GM19035 (cell line): ENCODE measurements around the gene KRTAP10-12.
"Not testable (repeated sequence)": the region's sequence is repeated elsewhere in the genome, so short reads cannot be mapped to it uniquely, and the experiment has no call there.

Experiments
- ATAC-seq: cut with Tn5 transposase; IDR thresholded peaks from one replicate; pipeline ENCODE4 v1.9.1; 2021; ENCODE audit not compliant: unreplicated experiment

Gene KRTAP10-12

DNA sequence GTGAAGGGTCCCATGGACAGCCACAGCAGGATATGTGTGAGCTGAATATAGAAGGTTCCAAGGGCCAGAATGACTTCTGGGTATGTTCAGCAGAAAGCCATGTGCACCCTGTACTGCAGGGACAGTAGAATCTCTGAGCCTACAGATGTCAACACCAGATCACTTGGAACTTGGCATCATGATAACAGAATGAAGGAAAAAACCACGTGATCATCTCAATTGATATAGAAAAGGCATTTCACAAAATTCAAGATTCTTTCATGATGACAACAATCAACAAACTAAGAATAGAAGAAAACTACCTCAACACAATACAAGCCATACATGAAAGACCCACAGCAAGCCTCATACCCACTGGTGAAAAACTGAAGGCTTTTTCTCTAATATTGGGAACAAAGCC is 29.4 kb upstream of the KRTAP10-12 start:
- ATAC-seq = no peak

DNA sequence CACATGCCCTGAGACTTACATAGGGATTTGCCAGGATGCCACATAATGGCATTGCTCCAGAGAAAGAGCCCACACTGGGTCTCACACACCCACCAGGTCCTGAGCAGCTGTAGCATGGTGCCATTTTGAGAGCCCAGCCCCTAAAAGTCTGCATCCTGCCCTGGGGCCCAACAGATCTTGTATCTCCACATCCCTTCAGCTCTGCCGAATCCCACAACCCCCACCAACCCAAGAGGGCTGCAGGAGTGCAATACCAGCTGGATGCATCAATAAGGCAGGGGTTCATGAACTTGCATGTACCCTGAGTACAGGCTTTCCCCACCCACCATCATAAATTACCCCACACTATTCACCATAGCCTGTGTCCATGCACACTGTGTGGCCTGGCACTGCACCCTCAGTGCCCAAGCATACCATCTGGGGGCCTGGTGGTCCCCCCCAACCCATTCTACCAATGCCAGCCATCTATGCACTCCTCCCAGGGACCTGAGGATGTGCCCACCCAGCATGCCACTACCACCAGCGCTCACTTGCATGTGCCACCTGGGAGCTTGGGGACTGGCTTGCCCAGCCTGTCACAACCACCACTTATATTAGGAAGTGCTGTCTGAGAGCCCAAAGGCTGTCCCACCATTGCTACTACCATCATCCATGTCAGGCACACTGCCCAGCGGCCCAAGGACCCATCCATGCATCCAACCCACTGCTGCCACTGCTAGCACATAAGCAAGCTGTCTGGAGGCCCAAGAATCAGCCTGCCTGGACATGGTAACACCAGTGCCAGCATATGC is 26.1 kb upstream of the KRTAP10-12 start:
- no peak for ATAC-seq

DNA sequence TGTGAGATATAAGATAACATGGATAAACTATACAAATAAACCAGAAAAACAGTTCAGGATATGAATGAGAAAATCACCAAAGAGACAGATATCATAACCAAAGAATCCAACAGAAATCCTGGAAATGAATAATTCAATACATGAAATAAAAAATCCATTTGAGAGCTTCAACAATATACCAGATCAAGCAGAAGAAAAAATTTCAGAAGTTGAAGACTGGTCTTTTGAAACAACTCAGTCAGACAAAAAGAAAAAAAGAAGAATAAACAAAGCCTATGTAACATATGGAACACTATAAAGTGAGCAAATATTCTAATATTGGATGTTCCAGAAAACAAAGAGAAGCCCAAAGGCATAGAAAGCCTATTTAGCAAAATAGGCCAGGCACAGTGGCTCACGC is 25.1 kb upstream of the KRTAP10-12 start:
- no peak for ATAC-seq

DNA sequence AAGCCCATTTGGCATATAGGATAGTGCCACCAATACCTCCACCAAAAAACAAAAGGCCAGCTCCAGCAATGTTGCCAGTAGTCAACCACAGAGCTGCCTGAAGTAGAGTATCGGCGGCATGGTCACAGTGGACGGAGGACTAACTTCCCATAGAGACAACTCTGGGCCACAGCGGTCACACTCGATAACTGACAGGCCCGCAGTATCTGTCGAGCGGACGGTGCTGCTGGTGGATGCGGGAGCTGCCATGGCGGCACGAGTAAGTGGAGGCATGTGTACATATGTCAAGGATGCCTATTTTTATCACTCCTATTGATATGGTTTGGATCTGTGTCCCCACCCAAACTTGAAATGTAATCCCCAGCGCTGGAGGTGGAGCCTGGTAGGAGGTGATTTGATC is 19.1 kb upstream of the KRTAP10-12 start:
- ATAC-seq = no peak

DNA sequence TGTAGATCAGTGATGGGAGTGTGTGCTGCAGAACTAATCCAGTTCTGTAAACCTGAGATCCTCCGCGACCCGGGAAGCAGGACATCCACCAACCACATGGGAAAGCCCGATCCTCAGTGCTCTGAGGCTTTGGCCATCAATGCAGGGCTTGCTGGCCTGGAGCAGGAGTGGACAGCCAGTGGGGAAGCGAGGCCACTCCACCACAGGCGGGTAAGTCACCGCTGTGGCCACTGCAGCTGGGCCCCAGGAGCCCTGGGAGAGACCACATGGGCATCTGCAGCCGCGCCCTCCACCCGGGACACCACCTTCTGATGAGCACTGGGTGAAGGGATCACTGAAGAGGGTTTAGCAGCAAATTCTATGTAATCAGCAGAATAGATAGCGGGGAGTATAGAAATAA is 15.8 kb upstream of the KRTAP10-12 start:
- no peak for ATAC-seq

DNA sequence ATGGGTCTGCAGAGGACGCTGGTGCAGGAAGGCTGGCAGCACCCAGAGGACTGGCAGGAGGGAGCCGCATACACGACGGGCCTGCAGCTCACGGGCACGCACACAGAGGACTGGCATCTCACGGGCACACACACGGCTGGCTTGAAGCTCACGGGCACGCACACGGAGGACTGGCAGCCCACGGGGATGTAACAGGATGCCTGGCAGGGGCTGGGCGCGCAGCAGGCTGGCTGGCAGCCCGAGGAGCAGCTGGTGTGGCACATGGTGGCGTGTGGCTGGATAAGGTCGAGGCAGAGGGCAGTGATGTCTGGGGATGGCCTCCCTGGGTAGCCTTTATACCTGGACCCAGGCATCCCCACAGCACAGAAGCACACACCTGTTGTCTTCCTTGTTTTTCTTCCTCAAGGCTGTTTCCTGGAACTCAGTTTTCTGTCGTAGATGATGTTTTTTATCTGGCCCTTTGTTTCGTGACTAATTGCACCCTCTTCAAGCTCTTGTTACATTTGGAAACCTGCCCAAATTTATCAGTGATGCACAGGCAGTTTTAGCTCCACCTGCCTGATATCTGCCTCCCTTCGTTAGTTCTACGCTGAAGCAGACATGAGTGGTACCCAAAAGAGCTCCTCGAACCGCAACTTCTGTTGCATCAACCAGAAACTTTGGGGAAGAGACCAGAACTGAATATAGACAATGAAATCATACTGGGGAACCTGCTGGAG is 15.0 kb upstream of the KRTAP10-12 start, which contains the start of gene KRTAP12-1:
KRTAP12-1 (minus strand) TSS at position 303 of the 719 bp plus-strand sequence; CDS start at position 263, 40 bp downstream.
- no peak for ATAC-seq

DNA sequence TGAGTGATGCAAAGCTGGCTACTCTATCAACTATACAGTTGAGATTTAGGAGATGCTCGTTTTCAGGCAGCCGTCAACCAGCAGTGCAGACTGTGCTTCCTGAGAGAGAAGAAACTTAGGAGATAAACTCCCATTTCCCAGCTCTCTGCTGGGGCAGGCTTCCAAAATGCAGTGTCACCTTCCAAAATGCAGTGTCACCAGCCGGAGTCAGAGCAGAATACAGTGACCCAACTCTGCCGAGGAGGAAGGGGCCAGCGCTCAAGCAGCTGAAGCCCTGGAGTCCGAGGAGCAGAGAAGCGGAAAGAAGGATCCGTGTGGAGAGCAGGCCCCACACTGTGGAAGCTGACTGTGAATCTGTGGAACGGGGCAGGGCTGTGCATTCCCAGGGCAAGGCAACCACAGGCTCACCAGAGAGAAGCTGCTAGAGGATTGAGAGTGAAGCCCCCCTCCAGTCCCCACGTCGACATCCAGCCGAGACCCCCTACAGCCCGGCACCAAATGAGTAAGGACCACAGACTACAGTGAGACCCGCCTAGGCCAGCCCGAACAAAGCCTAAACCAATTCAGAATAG is 14.3 kb upstream of the KRTAP10-12 start:
- ATAC-seq = no peak

DNA sequence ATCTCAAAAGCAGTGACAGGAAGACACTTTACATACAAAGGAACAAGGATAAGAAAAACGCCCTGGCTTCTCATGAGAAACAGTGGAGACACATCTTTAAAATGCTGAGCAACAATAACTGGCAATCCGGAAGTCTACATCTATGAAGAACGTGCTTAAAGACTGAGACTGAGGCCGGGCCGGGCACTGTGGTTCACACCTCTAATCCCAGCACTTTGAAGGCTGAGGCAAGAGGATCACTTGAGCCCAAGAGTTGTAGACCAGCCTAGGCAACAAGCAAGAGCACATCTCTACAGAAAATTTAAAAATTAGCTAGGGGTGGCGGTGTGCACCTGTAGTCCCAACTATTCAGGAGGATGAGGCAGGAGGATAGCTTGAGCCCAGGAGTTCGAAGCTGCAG is 12.9 kb upstream of the KRTAP10-12 start:
- ATAC-seq = no peak

DNA sequence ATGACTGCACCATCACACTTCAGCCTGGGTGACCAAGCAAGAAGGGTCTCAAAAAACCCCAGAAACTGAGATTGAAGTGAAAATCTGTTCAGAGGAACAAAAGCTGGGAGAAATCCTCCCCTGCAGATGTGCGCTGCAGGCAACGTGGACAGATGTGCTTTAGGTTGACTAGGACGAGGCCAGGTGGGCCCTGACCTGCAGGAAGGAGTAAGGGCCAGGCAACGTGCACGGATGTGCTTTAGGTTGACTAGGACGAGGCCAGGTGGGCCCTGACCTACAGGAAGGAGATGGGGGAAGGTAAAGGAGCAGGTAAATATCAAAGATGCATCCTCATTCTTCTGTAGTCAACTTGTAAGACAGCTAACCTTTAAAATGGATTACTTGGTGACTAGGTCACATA is 12.5 kb upstream of the KRTAP10-12 start:
- no peak for ATAC-seq

DNA sequence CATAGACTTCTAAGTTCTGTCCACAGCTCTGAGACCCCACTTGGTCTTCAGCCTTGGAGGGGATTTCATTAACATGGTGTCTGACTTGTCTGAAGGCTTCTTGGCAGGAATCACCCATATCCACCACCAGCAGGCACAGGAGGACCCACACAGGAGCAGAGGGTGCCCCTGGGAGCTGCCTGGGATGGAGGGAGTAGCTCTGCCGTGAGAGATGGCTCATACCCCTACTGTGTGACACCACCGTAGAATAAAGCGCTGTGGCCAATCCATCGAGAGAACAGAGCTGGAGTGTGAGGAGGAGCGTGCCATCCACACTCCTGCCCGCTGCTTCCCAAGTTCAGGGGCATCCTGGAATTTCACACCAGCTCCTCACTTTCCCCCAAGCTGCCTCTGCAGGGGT is 11.9 kb upstream of the KRTAP10-12 start:
- ATAC-seq = not testable (repeated sequence)

DNA sequence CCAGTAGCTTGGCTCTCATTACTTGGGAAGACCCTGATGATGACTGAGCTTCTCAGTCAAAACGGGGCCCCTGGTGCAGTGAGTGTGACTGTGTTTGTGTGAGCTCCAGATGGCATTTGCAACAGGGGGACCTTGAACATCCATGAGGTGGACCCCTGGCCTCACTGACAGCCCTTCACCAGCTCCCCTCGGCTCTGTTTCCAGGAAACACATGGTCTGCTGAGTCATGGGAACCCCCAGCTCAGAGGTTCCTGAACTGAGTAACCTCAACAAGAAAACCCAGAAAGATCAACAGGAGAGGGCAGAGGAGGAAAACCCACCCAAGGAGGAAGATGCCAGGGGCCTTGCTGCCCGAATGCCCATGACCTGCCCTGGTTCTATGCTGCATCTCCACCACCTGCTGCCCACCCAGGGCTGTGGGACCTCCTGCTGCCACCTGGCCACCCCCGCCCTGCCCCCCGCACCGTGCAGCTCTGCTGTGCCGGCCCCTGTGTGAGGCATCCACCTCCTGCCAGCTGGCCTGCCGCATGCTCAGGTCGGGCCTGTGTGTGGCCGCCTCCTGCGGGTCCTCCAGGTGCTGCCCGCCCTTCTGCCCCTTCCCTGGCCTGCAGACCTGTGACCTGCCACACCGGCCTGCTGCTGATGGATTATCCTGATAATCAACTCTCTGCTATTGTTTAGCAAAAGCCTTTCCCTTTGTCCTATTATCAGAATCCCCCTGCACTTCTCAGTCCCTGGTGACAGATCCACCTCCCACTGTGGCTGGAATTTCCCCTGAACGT is 10.8 kb upstream of the KRTAP10-12 start:
- ATAC-seq = no peak

DNA sequence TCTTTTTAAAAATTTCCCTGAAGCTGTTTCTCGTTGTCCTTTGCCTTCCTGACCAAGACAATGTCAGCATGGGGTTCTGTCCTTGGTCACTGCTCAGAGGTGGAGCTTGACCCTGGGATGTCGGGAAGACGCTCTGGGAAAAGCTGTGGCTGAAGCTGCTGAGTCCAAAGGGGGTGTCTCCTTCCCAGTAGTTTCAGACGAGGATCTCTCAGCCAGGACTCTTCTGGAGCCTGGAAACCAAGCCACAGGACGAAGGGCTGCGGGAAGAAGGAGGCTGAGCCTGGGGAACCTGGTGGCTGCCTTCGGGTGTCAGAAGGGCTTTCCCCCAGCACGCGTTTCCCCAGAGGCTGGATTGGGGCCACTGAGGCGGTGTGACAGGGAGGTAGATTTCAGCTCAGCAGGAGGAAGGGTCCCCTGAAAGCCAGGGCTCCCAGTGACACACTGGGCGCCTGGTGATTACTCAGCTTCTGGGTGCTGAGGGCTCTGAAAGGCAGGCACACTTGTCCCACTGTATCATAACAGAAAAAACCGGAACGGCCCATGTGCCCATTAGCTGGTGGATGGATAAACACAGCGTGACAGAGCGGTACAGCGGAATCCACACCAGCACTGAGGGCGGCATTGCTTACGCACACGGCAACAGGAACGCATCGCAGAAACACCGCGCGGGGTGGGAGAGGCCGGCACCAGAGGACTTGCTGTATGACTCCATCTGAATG is 10.0 kb upstream of the KRTAP10-12 start:
- no peak for ATAC-seq

DNA sequence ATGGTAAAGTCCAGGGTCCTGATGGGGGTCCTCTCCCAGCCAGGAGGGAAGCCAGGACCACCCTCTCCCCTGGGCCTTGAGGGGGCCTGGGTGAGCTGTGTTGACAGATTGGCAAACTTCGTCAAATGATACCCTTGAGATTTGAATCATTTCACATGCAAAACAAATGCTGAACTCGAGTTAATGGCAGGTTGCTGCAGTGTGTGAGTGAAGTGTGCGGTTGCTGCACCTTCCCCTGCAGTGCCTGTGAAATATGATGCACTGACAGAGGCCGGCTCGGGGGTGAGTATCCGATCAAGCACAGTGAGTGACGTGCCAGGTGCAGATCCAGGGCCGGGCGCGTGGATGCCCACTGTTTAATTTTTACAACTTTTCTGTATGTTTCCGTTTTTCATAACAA is 9.3 kb upstream of the KRTAP10-12 start:
- no peak for ATAC-seq

DNA sequence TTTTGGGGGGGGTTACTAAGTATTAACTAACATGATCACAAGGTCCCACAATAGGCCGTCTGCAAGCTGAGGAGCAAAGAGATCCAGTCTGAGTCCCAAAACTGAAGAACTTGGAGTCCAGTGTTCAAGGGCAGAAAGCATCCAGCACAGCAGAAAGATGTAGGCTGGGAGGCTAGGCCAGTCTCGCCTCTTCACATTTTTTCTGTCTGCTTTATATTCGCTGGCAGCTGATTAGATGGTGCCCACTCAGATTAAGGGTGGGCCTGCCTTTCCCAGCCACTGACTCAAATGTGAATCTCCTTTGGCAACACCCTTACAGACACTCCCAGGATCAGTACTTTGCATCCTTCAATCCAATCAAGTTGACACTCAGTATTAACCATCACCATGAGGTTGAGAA is 7.2 kb upstream of the KRTAP10-12 start:
- ATAC-seq = not testable (repeated sequence)

DNA sequence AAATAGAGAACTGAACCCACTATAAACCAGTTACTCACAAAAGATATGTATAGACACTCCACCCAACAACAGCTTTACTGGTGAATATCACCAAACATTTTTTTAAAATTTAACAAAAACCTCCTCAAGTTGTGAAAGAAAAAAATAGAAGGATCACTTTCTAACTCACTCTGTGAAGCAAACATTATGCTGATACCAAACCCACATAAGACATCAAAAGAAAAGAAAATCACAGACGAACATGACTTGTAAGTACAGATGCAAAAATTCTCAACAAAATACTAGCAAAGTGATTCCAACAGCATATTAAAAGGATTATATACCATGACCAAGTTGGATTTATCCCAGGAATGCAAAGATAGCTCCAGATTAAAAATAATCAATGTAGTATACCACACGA is 5.3 kb upstream of the KRTAP10-12 start:
- no peak for ATAC-seq

DNA sequence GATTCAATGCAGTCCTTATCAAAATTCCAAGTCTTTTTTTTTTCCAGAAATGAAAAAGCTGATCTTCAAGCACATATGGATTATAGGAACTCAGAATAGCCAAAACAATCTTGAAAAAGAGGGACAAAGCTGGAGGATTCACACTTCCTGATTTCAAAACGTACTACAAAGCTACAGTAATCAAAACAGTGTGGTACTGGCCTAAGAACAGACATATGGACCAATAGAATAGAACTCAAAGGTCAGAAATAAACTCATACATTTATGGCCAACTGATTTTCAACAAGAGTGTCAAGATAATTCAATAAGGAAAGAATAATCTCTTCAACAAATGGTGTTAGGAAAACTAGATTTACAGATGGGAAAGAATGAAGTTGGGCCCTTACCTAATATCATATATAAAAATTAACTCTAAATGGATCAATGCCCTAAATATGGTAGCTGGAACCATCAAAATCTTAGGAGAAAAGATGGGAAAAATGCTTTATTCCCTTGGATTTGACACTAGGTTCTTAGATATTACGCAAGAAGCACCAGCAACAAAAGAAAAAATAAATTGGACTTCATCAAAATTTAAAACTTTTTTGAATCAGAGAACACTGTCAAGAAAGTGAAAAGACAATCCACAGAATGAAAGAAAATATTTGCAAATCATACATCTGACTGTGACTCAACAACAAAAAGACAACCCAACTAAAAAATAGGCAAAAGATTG is 4.0 kb upstream of the KRTAP10-12 start:
- ATAC-seq = no peak

DNA sequence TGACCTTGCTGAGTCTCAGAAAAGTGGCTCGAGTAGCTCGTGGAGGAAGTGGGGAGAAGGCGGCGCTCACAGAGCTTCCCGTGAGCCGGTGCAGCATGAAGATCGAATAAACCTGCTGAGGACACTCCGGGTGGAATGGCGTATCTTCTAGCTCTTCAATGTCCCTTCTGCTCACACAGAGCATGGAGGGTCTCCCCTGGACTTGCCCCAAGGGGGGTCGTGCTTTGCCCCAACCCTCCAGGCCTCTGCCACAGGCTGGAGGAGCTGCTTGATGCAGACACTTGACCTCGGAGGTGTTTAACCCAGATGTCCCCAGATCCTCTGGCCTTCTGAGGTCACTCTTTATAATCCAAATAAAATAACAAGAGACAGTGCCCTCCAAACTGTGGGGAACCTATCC is 2.2 kb upstream of the KRTAP10-12 start:
- no peak for ATAC-seq

DNA sequence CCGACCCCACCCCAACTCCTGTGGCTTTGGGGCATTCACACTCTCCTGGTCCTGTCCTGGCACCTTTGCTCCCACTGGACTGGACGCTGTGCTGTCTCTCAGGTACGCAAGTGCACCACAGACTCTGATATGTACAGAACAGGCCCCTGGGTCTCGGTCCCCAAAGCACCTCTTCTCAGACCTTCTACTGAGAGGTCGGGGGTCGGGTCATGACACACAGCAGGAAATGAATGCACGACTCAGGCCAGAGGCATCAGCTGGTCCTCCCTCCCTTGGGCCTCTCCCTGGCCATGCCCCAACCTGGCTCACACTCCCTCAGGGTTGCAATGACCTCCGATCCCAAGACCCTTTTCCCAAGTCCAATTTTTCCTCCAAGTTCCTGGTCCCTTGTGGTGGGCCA is 1.8 kb upstream of the KRTAP10-12 start:
- no peak for ATAC-seq

DNA sequence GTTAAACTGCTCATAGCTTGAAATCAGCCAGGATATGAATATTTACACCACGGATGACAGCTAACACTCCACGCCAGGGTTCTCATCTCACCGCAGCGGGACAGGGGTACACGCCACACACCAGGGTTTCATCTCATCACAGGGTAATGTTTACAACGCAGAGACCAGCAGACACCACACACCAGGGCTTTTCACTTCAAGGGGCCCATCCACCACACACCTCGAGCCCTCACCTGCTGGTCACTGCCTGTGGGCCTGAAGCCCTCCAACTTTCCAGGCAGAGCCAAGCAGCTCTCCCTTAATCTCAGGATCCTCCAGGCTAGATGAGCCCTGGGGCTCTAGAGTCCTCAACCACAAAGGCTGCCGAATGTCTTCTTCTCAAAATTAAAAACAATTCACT is 1.3 kb upstream of the KRTAP10-12 start:
- ATAC-seq = no peak

DNA sequence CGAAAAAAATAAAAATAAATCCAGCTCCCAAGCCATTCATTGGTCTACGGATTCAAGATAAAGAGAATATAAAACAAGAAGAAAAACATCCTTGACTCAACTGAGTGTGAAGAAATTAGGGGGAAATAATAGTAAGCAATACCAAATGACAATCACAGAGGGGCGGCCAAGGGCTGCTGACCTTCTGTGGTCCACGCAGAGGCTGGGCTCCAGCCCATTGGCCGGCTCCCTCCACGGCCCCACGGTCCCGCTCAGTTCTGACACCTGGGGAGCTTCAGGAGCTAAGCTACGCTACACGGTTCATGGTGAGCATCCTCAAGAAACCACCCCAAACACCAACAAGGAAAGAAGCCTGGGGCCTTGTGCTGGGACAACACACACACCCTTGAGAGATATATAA is 400 bp upstream of the KRTAP10-12 start:
- no peak for ATAC-seq
